HepG2 (cell line): ENCODE results near the gene EPHA2. TPM values are rescaled to one million over a fixed set of nuclear protein-coding genes. Genes with fewer than 3 reads are reported as not detected.

Source experiments
- AGO2 ChIP-seq: fragments of 200-400 bp; formaldehyde crosslinking; optimal IDR thresholded peaks from 2 replicates; pipeline ENCODE3; 2017; ENCODE audit warnings: mild to moderate bottlenecking, low read depth, low read length, moderate library complexity
- AKAP8 ChIP-seq: sonication (generic); formaldehyde crosslinking; IDR thresholded peaks from 2 replicates; pipeline ENCODE4 v1.5.1; 2020; ENCODE audit warnings: mild to moderate bottlenecking, missing genetic modification reagents
- KLF9 ChIP-seq: IDR thresholded peaks from 2 replicates; pipeline ENCODE4 v1.6.1; 2016; ENCODE audit warnings: low read depth
- NFE2L2 ChIP-seq: fragments of 150-350 bp; IDR thresholded peaks from 2 replicates; pipeline ENCODE4 v1.6.1; 2014; ENCODE audit warnings: low read length
- NRL ChIP-seq: sonication (generic); formaldehyde crosslinking; IDR thresholded peaks from 2 replicates; pipeline ENCODE4 v1.5.0; 2020; ENCODE audit warnings: missing genetic modification reagents, mild to moderate bottlenecking, moderate library complexity, borderline replicate concordance
- RXRA ChIP-seq: sonication (generic); formaldehyde crosslinking; IDR thresholded peaks from 2 replicates; pipeline ENCODE4 v1.5.1; 2020; ENCODE audit warnings: missing genetic modification reagents
- SSRP1 ChIP-seq: IDR thresholded peaks from 2 replicates; pipeline ENCODE4 v1.6.1; 2016; ENCODE audit warnings: control low read depth
- ZNF280B ChIP-seq: sonication (generic); formaldehyde crosslinking; IDR thresholded peaks from 2 replicates; pipeline ENCODE4 v1.5.0; 2020; ENCODE audit warnings: missing genetic modification reagents, mild to moderate bottlenecking, borderline replicate concordance
- polyA plus RNA-seq, 8 experiments: library from polyadenylated mRNA; depleted of rRNA in 3 of 8; stranded (reverse) in 7 of 8; unstranded in 1 of 8; fragments of >200 nt; fragmentation: Illumina TruSeq in 4 of 8; extraction: Trizol in 4 of 8; gene quantifications; 2 replicates each; pipeline versions ENCODE4 v1.2.1 to v1.2.3, GENCODE V29; 2011 to 2016; ENCODE audit warnings: low read depth in 4 of 8, missing spikeins in 1 of 8, mixed read lengths in 1 of 8; ENCODE audit not compliant: insufficient read depth in 1 of 8
- total RNA-seq, 5 experiments: library from RNA; depleted of rRNA; stranded (reverse); fragments of >200 nt; fragmentation: Illumina TruSeq; extraction: Trizol; gene quantifications; 2 replicates each; pipeline ENCODE4 v1.2.3, GENCODE V29; 2016; ENCODE audit warnings: low read depth in 1 of 5
- TF ChIP-seq, protein P1 (sequence below): sonication (generic); formaldehyde crosslinking; IDR thresholded peaks from 2 replicates; pipeline ENCODE4 v1.5.0; 2020; ENCODE audit warnings: mild to moderate bottlenecking, missing genetic modification reagents, borderline replicate concordance
- TF ChIP-seq, protein P2 (sequence below): sonication (generic); formaldehyde crosslinking; conservative IDR thresholded peaks from 2 replicates; pipeline ENCODE4 v1.8.1; 2023; ENCODE audit warnings: missing genetic modification reagents
- TF ChIP-seq, protein P3 (sequence below): sonication (generic); formaldehyde crosslinking; IDR thresholded peaks from 2 replicates; pipeline ENCODE4 v1.4.0; 2020; ENCODE audit warnings: mild to moderate bottlenecking, missing genetic modification reagents

EPHA2 gene
- total and polyA plus RNA-seq, 2 of the 13 experiments (the other 11 are each of a cell fraction or from before 2014, with no cell fraction given) = 33.6 to 53.6 TPM

DNA sequence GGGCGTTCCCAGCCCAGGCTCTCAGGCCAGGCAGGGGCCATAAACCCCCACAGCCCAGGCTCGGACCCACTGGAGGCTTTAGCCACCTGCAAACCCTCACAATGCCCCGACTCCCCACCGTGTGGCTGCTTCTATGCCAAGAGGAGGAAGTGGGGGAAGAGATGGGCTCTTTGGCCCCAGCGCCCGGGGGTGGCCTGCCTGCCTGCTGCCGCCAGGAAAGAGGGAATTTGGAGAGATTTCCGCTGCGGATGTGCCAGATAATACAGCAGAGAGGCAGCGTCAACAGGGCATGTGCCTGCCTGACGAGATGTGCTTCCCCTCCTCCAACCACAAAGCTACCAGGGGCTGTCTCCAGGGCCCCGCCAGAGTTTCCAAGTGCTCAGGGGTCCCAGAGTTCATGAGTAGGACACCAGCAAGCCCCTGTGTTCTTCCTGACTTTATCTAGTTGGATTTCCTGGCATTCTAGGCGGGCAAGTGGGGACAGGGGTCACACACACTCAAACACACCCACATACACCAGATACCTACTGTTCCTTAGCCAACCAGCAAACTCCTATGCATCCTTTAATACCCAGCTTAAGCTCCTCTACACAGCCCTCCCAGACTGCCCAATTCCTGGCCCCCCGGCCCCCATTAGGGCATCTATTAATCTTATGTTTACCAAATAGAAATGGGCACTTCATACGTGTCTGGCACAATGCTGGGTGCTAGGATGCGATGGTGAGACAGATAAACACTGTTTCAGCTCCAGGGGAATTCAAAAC, 14.1 kb downstream of the EPHA2 start (continued):
- TF ChIP-seq, protein P1, sequence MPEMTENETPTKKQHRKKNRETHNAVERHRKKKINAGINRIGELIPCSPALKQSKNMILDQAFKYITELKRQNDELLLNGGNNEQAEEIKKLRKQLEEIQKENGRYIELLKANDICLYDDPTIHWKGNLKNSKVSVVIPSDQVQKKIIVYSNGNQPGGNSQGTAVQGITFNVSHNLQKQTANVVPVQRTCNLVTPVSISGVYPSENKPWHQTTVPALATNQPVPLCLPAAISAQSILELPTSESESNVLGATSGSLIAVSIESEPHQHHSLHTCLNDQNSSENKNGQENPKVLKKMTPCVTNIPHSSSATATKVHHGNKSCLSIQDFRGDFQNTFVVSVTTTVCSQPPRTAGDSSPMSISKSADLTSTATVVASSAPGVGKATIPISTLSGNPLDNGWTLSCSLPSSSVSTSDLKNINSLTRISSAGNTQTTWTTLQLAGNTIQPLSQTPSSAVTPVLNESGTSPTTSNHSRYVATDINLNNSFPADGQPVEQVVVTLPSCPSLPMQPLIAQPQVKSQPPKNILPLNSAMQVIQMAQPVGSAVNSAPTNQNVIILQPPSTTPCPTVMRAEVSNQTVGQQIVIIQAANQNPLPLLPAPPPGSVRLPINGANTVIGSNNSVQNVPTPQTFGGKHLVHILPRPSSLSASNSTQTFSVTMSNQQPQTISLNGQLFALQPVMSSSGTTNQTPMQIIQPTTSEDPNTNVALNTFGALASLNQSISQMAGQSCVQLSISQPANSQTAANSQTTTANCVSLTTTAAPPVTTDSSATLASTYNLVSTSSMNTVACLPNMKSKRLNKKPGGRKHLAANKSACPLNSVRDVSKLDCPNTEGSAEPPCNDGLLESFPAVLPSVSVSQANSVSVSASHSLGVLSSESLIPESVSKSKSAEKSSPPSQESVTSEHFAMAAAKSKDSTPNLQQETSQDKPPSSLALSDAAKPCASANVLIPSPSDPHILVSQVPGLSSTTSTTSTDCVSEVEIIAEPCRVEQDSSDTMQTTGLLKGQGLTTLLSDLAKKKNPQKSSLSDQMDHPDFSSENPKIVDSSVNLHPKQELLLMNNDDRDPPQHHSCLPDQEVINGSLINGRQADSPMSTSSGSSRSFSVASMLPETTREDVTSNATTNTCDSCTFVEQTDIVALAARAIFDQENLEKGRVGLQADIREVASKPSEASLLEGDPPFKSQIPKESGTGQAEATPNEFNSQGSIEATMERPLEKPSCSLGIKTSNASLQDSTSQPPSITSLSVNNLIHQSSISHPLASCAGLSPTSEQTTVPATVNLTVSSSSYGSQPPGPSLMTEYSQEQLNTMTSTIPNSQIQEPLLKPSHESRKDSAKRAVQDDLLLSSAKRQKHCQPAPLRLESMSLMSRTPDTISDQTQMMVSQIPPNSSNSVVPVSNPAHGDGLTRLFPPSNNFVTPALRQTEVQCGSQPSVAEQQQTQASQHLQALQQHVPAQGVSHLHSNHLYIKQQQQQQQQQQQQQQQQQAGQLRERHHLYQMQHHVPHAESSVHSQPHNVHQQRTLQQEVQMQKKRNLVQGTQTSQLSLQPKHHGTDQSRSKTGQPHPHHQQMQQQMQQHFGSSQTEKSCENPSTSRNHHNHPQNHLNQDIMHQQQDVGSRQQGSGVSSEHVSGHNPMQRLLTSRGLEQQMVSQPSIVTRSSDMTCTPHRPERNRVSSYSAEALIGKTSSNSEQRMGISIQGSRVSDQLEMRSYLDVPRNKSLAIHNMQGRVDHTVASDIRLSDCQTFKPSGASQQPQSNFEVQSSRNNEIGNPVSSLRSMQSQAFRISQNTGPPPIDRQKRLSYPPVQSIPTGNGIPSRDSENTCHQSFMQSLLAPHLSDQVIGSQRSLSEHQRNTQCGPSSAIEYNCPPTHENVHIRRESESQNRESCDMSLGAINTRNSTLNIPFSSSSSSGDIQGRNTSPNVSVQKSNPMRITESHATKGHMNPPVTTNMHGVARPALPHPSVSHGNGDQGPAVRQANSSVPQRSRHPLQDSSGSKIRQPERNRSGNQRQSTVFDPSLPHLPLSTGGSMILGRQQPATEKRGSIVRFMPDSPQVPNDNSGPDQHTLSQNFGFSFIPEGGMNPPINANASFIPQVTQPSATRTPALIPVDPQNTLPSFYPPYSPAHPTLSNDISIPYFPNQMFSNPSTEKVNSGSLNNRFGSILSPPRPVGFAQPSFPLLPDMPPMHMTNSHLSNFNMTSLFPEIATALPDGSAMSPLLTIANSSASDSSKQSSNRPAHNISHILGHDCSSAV = no peak
- TF ChIP-seq AKAP8 (CRISPR knock-in tag) (0 out of 2 replicates have a peak, but pooled peaks have one; percentile 60), KLF9 (CRISPR knock-in tag) (no peak), RXRA (CRISPR knock-in tag) (no peak), SSRP1 (CRISPR knock-in tag) (no peak), NFE2L2 (no peak), AGO2 (peak; percentile 81), NRL (CRISPR knock-in tag) (0 out of 2 replicates have a peak, but pooled peaks have one; percentile 14), ZNF280B (CRISPR knock-in tag) (no peak)
- TF ChIP-seq, protein P2, sequence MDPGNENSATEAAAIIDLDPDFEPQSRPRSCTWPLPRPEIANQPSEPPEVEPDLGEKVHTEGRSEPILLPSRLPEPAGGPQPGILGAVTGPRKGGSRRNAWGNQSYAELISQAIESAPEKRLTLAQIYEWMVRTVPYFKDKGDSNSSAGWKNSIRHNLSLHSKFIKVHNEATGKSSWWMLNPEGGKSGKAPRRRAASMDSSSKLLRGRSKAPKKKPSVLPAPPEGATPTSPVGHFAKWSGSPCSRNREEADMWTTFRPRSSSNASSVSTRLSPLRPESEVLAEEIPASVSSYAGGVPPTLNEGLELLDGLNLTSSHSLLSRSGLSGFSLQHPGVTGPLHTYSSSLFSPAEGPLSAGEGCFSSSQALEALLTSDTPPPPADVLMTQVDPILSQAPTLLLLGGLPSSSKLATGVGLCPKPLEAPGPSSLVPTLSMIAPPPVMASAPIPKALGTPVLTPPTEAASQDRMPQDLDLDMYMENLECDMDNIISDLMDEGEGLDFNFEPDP (CRISPR knock-in tag) = 0 out of 2 replicates have a peak, but pooled peaks have one; percentile 78
- TF ChIP-seq, protein P3, sequence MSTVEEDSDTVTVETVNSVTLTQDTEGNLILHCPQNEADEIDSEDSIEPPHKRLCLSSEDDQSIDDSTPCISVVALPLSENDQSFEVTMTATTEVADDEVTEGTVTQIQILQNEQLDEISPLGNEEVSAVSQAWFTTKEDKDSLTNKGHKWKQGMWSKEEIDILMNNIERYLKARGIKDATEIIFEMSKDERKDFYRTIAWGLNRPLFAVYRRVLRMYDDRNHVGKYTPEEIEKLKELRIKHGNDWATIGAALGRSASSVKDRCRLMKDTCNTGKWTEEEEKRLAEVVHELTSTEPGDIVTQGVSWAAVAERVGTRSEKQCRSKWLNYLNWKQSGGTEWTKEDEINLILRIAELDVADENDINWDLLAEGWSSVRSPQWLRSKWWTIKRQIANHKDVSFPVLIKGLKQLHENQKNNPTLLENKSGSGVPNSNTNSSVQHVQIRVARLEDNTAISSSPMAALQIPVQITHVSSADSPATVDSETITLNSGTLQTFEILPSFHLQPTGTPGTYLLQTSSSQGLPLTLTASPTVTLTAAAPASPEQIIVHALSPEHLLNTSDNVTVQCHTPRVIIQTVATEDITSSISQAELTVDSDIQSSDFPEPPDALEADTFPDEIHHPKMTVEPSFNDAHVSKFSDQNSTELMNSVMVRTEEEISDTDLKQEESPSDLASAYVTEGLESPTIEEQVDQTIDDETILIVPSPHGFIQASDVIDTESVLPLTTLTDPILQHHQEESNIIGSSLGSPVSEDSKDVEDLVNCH (CRISPR knock-in tag) = no peak
